H7 (cell line): Measurements from ENCODE around the gene DNAJC22. TPM values are rescaled to one million over a fixed set of nuclear protein-coding genes. Genes with fewer than 3 reads are reported as not detected.

Source experiments
- DNase-seq: peaks from one replicate; pipeline ENCODE4 v3.0.0; 2012
- H3K27me3 ChIP-seq: 2 replicates; pipeline ENCODE4 v1.6.0; 2011; ENCODE audit warnings: mild to moderate bottlenecking, low read length; ENCODE audit not compliant: control insufficient read depth, insufficient read depth
- H3K36me3 ChIP-seq: replicated peaks from 2 replicates; pipeline ENCODE4 v1.5.1; 2011; ENCODE audit warnings: low read length; ENCODE audit not compliant: control insufficient read depth, insufficient read depth
- H3K4me3 ChIP-seq: 2 replicates; pipeline ENCODE4 v1.5.1; 2011; ENCODE audit warnings: low read depth, mild to moderate bottlenecking, control low read depth, low read length, moderate library complexity; ENCODE audit not compliant: insufficient read depth
- total RNA-seq: library from RNA; depleted of rRNA; stranded (reverse); fragments of >200 nt; shearing (Covaris generic); gene quantifications from 2 replicates; pipeline ENCODE4 v1.2.3, GENCODE V29; 2014

DNAJC22 gene
- total RNA-seq, 1 experiment from 2014 or later: 0.35 TPM

GRCh38 chr12:49345051-49345824, 1.4 kb upstream of the DNAJC22 start:
- peak; percentile 87 for DNase-seq
- H3K27me3 ChIP-seq: peaks cover 93% of the 10 kb centered on the region

GRCh38 chr12:49345825-49346658, 646 bp upstream of the DNAJC22 start:
- DNase-seq: peak; percentile 90
- peaks cover 85% of the 10 kb centered on the region for H3K27me3 ChIP-seq
- peak overlapping the region; percentile 40 for H3K4me3 ChIP-seq
- H3K36me3 ChIP-seq: no peaks in the 10 kb centered on the region

More at GRCh38 chr12:49345051-49345824, 1.4 kb upstream of the DNAJC22 start:
- no peaks in the 10 kb centered on the region for H3K36me3 ChIP-seq
- H3K4me3 ChIP-seq: peak overlapping the region; percentile 40

- H3K36me3 ChIP-seq: no peaks in the 10 kb centered on the region
- H3K27me3 ChIP-seq: peaks cover 72% of the 10 kb centered on the region
These were observed 864 bp downstream of the DNAJC22 start for GRCh38 chr12:49347311-49348193.

GRCh38 chr12:49348781-49349180, 2.1 kb downstream of the DNAJC22 start:
- Histone ChIP-seq H3K4me3 (no peak overlapping the region), H3K36me3 (no peaks in the 10 kb centered on the region), H3K27me3 (peaks cover 60% of the 10 kb centered on the region)
- DNase-seq: no peak

More at GRCh38 chr12:49347311-49348193, 864 bp downstream of the DNAJC22 start:
- DNase-seq: peak; percentile 99
- peak overlapping the region; percentile 40 for H3K4me3 ChIP-seq

- Histone ChIP-seq H3K27me3 (peaks cover 55% of the 10 kb centered on the region), H3K4me3 (no peak overlapping the region), H3K36me3 (no peaks in the 10 kb centered on the region)
- no peak for DNase-seq
These were observed 2.6 kb downstream of the DNAJC22 start for GRCh38 chr12:49349266-49349665.

- no peak for DNase-seq
- peaks cover 24% of the 10 kb centered on the region for H3K27me3 ChIP-seq
- no peaks in the 10 kb centered on the region for H3K36me3 ChIP-seq
- H3K4me3 ChIP-seq: no peak overlapping the region
These were observed 5.7 kb downstream of the DNAJC22 start for GRCh38 chr12:49352351-49352750.

GRCh38 chr12:49355913-49356312, 9.2 kb downstream of the DNAJC22 start:
- DNase-seq: no peak
- no peaks in the 10 kb centered on the region for H3K36me3 ChIP-seq
- H3K4me3 ChIP-seq: no peak overlapping the region
- H3K27me3 ChIP-seq: no peaks in the 10 kb centered on the region; the same call in none of the 2 replicates

- DNase-seq: peak; percentile 41
These were observed 10.5 kb downstream of the DNAJC22 start for GRCh38 chr12:49357103-49357678.

GRCh38 chr12:49358483-49359141, 11.9 kb downstream of the DNAJC22 start:
- Histone ChIP-seq H3K4me3 (no peak overlapping the region), H3K36me3 (no peaks in the 10 kb centered on the region), H3K27me3 (no peaks in the 10 kb centered on the region; the same call in 1 of the 2 replicates)
- DNase-seq: peak; percentile 81

More at GRCh38 chr12:49357103-49357678, 10.5 kb downstream of the DNAJC22 start:
- no peak overlapping the region for H3K4me3 ChIP-seq
- H3K36me3 ChIP-seq: no peaks in the 10 kb centered on the region
- no peaks in the 10 kb centered on the region; the same call in 1 of the 2 replicates for H3K27me3 ChIP-seq

GRCh38 chr12:49359671-49360070, 13.0 kb downstream of the DNAJC22 start:
- DNase-seq: no peak
- Histone ChIP-seq H3K36me3 (no peaks in the 10 kb centered on the region), H3K4me3 (no peak overlapping the region), H3K27me3 (no peaks in the 10 kb centered on the region; the same call in 1 of the 2 replicates)

- Histone ChIP-seq H3K36me3 (no peaks in the 10 kb centered on the region), H3K4me3 (no peak overlapping the region), H3K27me3 (peaks cover 2% of the 10 kb centered on the region; the same call in 1 of the 2 replicates)
- DNase-seq: no peak
These were observed 15.4 kb downstream of the DNAJC22 start for GRCh38 chr12:49362077-49362476.

GRCh38 chr12:49364989-49365388, 18.3 kb downstream of the DNAJC22 start:
- no peaks in the 10 kb centered on the region for H3K36me3 ChIP-seq
- no peak overlapping the region for H3K4me3 ChIP-seq
- no peak for DNase-seq
- peaks cover 2% of the 10 kb centered on the region; the same call in 1 of the 2 replicates for H3K27me3 ChIP-seq

- H3K36me3 ChIP-seq: no peaks in the 10 kb centered on the region
- DNase-seq: no peak
- no peak overlapping the region for H3K4me3 ChIP-seq
- peaks cover 2% of the 10 kb centered on the region; the same call in 1 of the 2 replicates for H3K27me3 ChIP-seq
These were observed 18.9 kb downstream of the DNAJC22 start for GRCh38 chr12:49365542-49365941.
